Endodermal cell (in vitro differentiated cells): ENCODE measurements around the gene TIAM2. TPM values are rescaled to one million over a fixed set of nuclear protein-coding genes. Genes with fewer than 3 reads are reported as not detected.
A peak's percentile ranks its signal among the peaks of the same experiment; 100 is the strongest.

Source experiments
- DNase-seq: peaks from one replicate; pipeline ENCODE4 v3.0.0-alpha.2; 2017
- H3K27ac ChIP-seq: 2 replicates; pipeline ENCODE4 v1.5.1; 2013; ENCODE audit warnings: mild to moderate bottlenecking, low read depth, low read length, moderate library complexity
- H3K27me3 ChIP-seq: 2 replicates; pipeline ENCODE4 v1.6.1; 2013; ENCODE audit warnings: mild to moderate bottlenecking, low read length, moderate library complexity; ENCODE audit not compliant: insufficient read depth, control insufficient read depth, poor library complexity, severe bottlenecking
- H3K36me3 ChIP-seq: 2 replicates; pipeline ENCODE4 v1.7.0; 2013; ENCODE audit warnings: mild to moderate bottlenecking, low read length, moderate library complexity; ENCODE audit not compliant: control insufficient read depth, insufficient read depth
- H3K4me1 ChIP-seq: one replicate; pipeline ENCODE4 v1.7.0; 2013; ENCODE audit warnings: low read length; ENCODE audit not compliant: control insufficient read depth, insufficient read depth
- H3K4me3 ChIP-seq: 2 replicates; pipeline ENCODE4 v1.5.1; 2013; ENCODE audit warnings: mild to moderate bottlenecking, low read length, moderate library complexity
- H3K9ac ChIP-seq: 2 replicates; pipeline ENCODE4 v1.6.1; 2013; ENCODE audit warnings: mild to moderate bottlenecking, low read length, moderate library complexity; ENCODE audit not compliant: poor library complexity, severe bottlenecking; ENCODE audit errors: extremely low read depth
- H3K9me3 ChIP-seq: 2 replicates; pipeline ENCODE4 v1.6.1; 2013; ENCODE audit warnings: mild to moderate bottlenecking, low read length, moderate library complexity; ENCODE audit not compliant: control insufficient read depth
- H3K27ac Mint-ChIP-seq: 2 replicates; pipeline ENCODE4 v1.8.0; 2020; ENCODE audit warnings: mixed read lengths
- H3K27me3 Mint-ChIP-seq: 2 replicates; pipeline ENCODE4 v1.8.0; 2021; ENCODE audit warnings: mild to moderate bottlenecking, mixed read lengths; ENCODE audit not compliant: insufficient read depth
- H3K36me3 Mint-ChIP-seq: 2 replicates; pipeline ENCODE4 v1.8.0; 2020; ENCODE audit warnings: low read depth, mixed read lengths
- H3K4me1 Mint-ChIP-seq: 2 replicates; pipeline ENCODE4 v1.8.0; 2020; ENCODE audit warnings: mixed read lengths
- H3K4me3 Mint-ChIP-seq: 2 replicates; pipeline ENCODE4 v1.8.0; 2020; ENCODE audit warnings: mild to moderate bottlenecking, moderate library complexity, mixed read lengths
- H3K9me3 Mint-ChIP-seq: 2 replicates; pipeline ENCODE4 v1.8.0; 2020; ENCODE audit warnings: mild to moderate bottlenecking, mixed read lengths
- CTCF ChIP-seq: fragments of 200-600 bp; sonication (generic); conservative IDR thresholded peaks from 2 replicates; pipeline ENCODE4 v1.5.0; 2021; ENCODE audit warnings: antibody characterized with exemption, mild to moderate bottlenecking
- WGBS, 2 experiments: methylation state at CpG; one replicate each; pipeline versions ENCODE4 v1.1.5 to v1.1.7; 2013; ENCODE audit warnings: missing lambda C conversion rate in 2 of 2, mixed read lengths in 1 of 2; ENCODE audit not compliant: insufficient coverage in 1 of 2, insufficient read length in 1 of 2; 5-methylcytosine and 5-hydroxymethylcytosine counted together
- total RNA-seq, 2 donors: library from RNA; stranded (reverse); fragmentation: NEBNext Ultra II Directional in 1 of 2; extraction: Animal tissue kit (Norgen Biotek cat#: 25700) in 1 of 2; gene quantifications; 2 replicates in 1 of 2; 3 replicates in 1 of 2; pipeline ENCODE4 v1.2.1, GENCODE V29; 2021

Gene TIAM2
- total RNA-seq, 2 donors from 2014 or later, result 15.7 to 17.5 TPM

DNA sequence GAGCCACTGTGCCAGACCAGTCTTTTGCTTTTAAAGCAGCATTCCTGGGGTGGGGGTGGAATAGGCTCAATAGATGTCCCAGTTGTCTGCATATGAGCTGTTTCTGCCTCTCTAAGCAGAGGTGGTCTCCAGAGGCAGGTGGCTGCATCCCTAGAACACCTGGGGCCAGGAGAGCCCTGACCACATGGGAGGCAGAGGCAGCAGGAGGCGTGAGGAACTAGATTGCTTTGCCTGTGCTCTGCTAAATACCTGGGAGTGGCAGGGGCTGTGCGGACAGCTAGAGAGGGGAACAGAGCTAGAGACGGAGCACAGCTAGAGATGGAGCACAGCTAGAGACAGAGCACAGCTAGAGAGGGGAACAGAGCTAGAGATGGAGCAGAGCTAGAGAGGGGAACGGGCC, 239.6 kb downstream of the TIAM2 start:
- Histone ChIP-seq H3K9ac (no peak overlapping the region), H3K36me3 (no peaks in the 10 kb centered on the region), H3K9me3 (peaks cover 32% of the 10 kb centered on the region), H3K4me1 (no peaks in the 10 kb centered on the region), H3K27ac (no peak overlapping the region), H3K4me3 (no peak overlapping the region), H3K27me3 (no peaks in the 10 kb centered on the region)
- peak; percentile 49 for DNase-seq
- Mint-ChIP-seq H3K4me3 (no peak overlapping the region), H3K36me3 (peaks cover 19% of the 10 kb centered on the region), H3K27me3 (no peaks in the 10 kb centered on the region), H3K9me3 (peaks cover 45% of the 10 kb centered on the region), H3K4me1 (no peaks in the 10 kb centered on the region), H3K27ac (no peak overlapping the region)
- WGBS, 2 experiments, result 83 to 91% methylated on average over 1 to 4 of the region's 4 CpGs
- no peak for TF ChIP-seq CTCF

- Histone ChIP-seq H3K27me3 (no peaks in the 10 kb centered on the region), H3K9me3 (peaks cover 32% of the 10 kb centered on the region), H3K9ac (no peak overlapping the region), H3K4me3 (no peak overlapping the region), H3K4me1 (no peaks in the 10 kb centered on the region), H3K27ac (no peak overlapping the region), H3K36me3 (no peaks in the 10 kb centered on the region)
- peaks cover 19% of the 10 kb centered on the region for H3K36me3 Mint-ChIP-seq
- H3K4me1 Mint-ChIP-seq, result no peaks in the 10 kb centered on the region
- H3K4me3 Mint-ChIP-seq, result no peak overlapping the region
- WGBS, 2 experiments, result 76 to 81% methylated on average over 5 of the region's 5 CpGs
- H3K27me3 Mint-ChIP-seq, result no peaks in the 10 kb centered on the region
- H3K9me3 Mint-ChIP-seq, result peaks cover 41% of the 10 kb centered on the region
- no peak for TF ChIP-seq CTCF
- H3K27ac Mint-ChIP-seq, result no peak overlapping the region
- no peak for DNase-seq
These were observed 240.0 kb downstream of the TIAM2 start for GRCh38 chr6:155235087-155235486.

- Histone ChIP-seq H3K9ac (no peak overlapping the region), H3K27ac (no peak overlapping the region), H3K4me3 (no peak overlapping the region), H3K27me3 (no peaks in the 10 kb centered on the region), H3K9me3 (peaks cover 32% of the 10 kb centered on the region), H3K36me3 (no peaks in the 10 kb centered on the region), H3K4me1 (no peaks in the 10 kb centered on the region)
- Mint-ChIP-seq H3K9me3 (peaks cover 38% of the 10 kb centered on the region), H3K27me3 (no peaks in the 10 kb centered on the region), H3K36me3 (peaks cover 25% of the 10 kb centered on the region), H3K4me3 (no peak overlapping the region), H3K4me1 (no peaks in the 10 kb centered on the region), H3K27ac (no peak overlapping the region)
- no peak for DNase-seq
- 95 to 100% methylated on average over 1 of the region's 1 CpG for WGBS, 2 experiments
- TF ChIP-seq CTCF, result no peak
These were observed 242.5 kb downstream of the TIAM2 start for GRCh38 chr6:155237613-155238012.
